ENCODE measurements around the gene LGALS3.
A peak's percentile ranks its signal among the peaks of the same experiment; 100 is the strongest.

LGALS3 gene

DNA sequence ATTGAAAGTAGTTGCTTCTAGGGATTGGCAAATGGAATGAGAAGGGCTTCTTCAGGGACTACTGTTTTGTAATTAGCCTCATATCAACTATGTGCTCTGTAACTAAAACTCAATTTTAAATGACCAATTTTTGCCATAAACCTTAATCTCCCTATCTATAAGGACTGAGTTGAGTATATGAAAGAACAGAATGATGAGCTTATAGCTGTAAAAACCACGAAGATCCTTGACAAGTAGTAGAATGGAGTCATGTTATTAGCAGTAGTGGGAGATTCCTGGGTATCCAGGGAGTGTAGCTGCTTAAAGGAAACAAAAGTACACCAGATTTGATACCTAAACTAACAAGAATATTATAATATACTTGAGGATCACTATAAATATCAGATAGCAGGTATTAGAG lies 28.0 kb downstream of the LGALS3 start:
- DNase-seq: no peak

GRCh38 chr14:55158412-55158811 lies 29.4 kb downstream of the LGALS3 start:
- TF ChIP-seq GATA1 (IDR thresholded peaks at IDR 0.05; ENCODE audit: low read depth, low read length): no peak
- no peak for TF ChIP-seq POLR2A (IDR thresholded peaks at IDR 0.05; ENCODE audit: low read length)

More for the DNA sequence above, 28.0 kb downstream of the LGALS3 start:
- no peak for TF ChIP-seq POLR2A (IDR thresholded peaks at IDR 0.05; ENCODE audit: low read length)

DNA sequence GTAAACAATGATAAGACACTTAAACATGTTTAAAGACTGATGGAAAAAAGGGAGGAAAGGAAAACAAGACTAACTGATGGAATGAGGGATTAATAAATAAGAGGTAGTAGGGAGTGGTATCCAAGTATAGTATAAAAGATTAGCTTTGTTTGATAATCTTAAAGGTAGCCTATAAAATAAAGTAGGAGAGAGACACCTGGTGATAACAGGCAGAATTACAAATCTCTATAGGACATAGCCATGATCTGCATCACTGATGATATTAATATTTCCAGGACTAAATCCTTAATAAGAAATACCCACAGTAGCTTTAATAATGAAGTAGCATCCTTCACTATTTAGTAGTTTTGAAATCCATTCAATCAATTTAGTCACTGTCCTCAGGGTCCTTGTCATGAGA lies 31.9 kb downstream of the LGALS3 start:
- no peak for TF ChIP-seq GATA1 (IDR thresholded peaks at IDR 0.05; ENCODE audit: low read depth, low read length)
- TF ChIP-seq POLR2A (IDR thresholded peaks at IDR 0.05; ENCODE audit: low read length): no peak
- peak; percentile 18 to 41 for DNase-seq

More at GRCh38 chr14:55158412-55158811, 29.4 kb downstream of the LGALS3 start:
- DNase-seq: no peak

- no peak for TF ChIP-seq POLR2A (IDR thresholded peaks at IDR 0.05; ENCODE audit: low read length)
- TF ChIP-seq GATA1 (IDR thresholded peaks at IDR 0.05; ENCODE audit: low read depth, low read length): no peak
- no peak for DNase-seq
Measured at GRCh38 chr14:55170526-55170925, 41.5 kb downstream of the LGALS3 start.

- no peak for DNase-seq
- TF ChIP-seq POLR2A (IDR thresholded peaks at IDR 0.05; ENCODE audit: low read length) (no peak), GATA1 (IDR thresholded peaks at IDR 0.05; ENCODE audit: low read depth, low read length) (no peak)
Measured at GRCh38 chr14:55180006-55180405, 51.0 kb downstream of the LGALS3 start.

GRCh38 chr14:55180434-55180833 lies 51.4 kb downstream of the LGALS3 start:
- TF ChIP-seq POLR2A (IDR thresholded peaks at IDR 0.05; ENCODE audit: low read length) (no peak), GATA1 (IDR thresholded peaks at IDR 0.05; ENCODE audit: low read depth, low read length) (no peak)
- DNase-seq: no peak

DNA sequence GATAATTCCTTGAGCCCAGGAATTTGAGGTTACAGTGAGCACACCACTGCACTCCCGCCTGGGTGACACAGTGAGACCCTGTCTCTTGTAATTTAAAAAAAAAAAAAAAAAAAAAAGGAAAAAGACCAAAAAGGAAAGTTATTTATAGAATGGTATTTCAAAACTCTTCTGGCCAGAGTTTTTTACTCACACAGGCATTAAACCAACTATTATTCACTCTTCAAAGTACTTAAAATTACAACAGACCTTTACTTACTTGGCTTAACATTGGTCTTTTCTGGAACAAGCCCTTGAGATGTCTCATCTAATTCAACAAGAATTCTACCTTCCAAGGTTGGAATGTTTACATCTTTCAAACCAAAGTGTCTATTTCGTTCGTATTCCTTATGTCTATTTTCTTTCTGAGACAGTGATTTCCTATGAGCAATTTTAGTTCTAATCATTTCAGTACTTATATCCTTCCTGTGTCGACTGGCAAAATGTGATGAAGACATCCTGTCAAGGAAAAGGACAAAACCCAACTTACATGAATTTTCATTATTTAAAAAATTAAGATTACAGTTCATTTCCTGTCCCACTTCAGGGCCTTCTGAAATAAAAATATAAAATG lies 59.7 kb downstream of the LGALS3 start:
- TF ChIP-seq GATA1 (IDR thresholded peaks at IDR 0.05; ENCODE audit: low read depth, low read length): no peak
- no peak for TF ChIP-seq POLR2A (IDR thresholded peaks at IDR 0.05; ENCODE audit: low read length)
- DNase-seq: no peak

DNA sequence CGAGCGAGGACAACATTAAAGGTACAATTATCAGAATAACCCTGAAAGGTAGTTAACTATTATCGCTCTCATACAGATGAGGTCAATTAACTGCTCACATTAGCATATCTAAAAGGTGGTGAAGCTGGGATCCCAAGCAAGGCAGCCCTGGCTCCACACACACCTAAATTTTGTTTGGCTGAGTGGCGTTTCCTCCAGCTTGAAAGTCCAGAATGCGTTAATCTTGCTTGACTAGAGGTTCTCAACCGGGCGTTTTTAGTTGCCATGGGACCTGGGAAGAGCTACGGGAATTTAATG lies 61.8 kb downstream of the LGALS3 start:
- peak; percentile 80 to 84 for DNase-seq
- TF ChIP-seq POLR2A (IDR thresholded peaks at IDR 0.05; ENCODE audit: low read length) (no peak), GATA1 (IDR thresholded peaks at IDR 0.05; ENCODE audit: low read depth, low read length) (no peak)

- DNase-seq: peak; percentile 97 to 98
Measured at GRCh38 chr14:55191203-55192053, 62.4 kb downstream of the LGALS3 start, which contains the start of gene DLGAP5. TSS of gene DLGAP5 (minus strand) at chr14:55191585. CDS start at chr14:55189179, 2,406 bp downstream.

DNA sequence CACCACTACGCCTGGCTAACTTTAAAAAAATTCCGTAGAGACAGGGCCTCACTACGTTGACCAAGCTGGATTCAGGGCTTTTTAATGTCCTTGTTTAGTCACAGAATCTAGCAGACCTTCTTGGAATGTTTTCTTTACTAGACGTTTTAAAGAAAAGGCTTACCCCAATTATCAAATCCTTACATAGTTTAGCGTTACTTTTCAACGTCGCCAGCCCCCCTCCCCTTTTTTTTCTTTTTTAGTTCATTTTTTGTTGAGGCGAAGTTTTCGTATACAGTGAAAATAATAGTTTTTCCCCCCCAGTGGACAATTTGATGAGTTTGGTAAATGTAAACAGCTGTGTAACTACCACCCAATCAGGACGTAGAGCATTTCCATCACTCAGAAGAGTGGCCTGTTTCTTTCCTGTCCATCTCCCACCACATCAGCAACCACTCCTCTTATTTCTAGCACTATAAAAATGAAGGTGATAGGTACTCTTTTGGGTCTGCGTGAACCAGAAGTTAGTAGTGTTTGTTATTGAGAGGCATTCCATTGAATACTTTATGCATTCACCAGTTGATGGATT lies 63.1 kb downstream of the LGALS3 start:
- peak; percentile 17 to 43 for DNase-seq
- TF ChIP-seq POLR2A (IDR thresholded peaks at IDR 0.05; ENCODE audit: low read length) (no peak), GATA1 (IDR thresholded peaks at IDR 0.05; ENCODE audit: low read depth, low read length) (no peak)

More at GRCh38 chr14:55191203-55192053, 62.4 kb downstream of the LGALS3 start, which contains the start of gene DLGAP5:
- no peak for TF ChIP-seq GATA1 (IDR thresholded peaks at IDR 0.05; ENCODE audit: low read depth, low read length)
- TF ChIP-seq POLR2A (IDR thresholded peaks at IDR 0.05; ENCODE audit: low read length): peak; percentile 92

DNA sequence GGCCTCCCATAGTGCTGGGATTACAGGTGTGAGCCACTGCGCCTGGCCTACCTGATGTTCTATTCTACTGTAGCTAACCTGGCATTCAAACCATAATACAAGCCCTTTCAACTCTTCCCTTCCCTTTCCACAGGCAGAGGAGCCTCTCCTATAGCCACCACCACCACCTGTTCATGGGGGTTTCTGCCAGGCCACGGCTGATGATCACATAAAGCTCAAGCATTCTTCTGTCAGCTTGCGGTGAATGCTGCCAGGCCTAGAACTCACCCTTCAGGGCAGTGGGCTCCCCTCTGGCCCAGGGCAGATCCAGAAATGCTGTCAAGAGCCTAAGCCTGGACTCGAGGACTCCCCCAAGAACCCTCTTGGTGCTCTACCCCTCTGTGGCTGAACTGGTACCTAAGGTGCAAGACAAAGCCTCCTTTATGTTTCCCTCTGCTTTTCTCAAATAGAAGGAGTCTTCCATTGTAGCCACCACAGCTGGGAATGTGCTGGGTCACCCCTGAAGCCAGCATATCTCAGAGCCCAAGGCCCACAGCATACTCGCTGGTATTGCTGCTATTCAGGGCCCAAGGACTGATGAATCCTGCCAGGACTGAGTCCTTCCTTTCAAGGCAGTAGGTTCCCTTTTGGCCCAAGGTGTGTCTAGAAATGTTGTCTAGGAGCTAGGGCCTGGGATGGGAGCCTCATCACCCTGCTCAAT lies 65.8 kb downstream of the LGALS3 start:
- DNase-seq: no peak
- TF ChIP-seq POLR2A (IDR thresholded peaks at IDR 0.05; ENCODE audit: low read length): no peak
- TF ChIP-seq GATA1 (IDR thresholded peaks at IDR 0.05; ENCODE audit: low read depth, low read length): no peak
